H9 (cell line): Measurements from ENCODE around the gene TCTN2. TPM values are rescaled to one million over a fixed set of nuclear protein-coding genes. Genes with fewer than 3 reads are reported as not detected.

Experiments
- DNase-seq: peaks from one replicate; pipeline ENCODE4 v3.0.0-alpha.2; 2017
- H2AFZ ChIP-seq: one replicate; pipeline ENCODE4 v1.6.1; 2013; ENCODE audit warnings: mild to moderate bottlenecking, low read length, control low read depth, moderate library complexity
- H2AK5ac ChIP-seq: 2 replicates; pipeline ENCODE4 v1.6.1; 2013; ENCODE audit warnings: low read length, control low read depth, mixed read lengths; ENCODE audit not compliant: insufficient read length
- H2BK120ac ChIP-seq: one replicate; pipeline ENCODE4 v1.6.1; 2013; ENCODE audit warnings: low read depth, mild to moderate bottlenecking, low read length, control low read depth, inconsistent platforms; ENCODE audit not compliant: poor library complexity, severe bottlenecking
- H2BK12ac ChIP-seq: 2 replicates; pipeline ENCODE4 v1.6.1; 2013; ENCODE audit warnings: low read length, control low read depth, mixed read lengths, low read depth; ENCODE audit not compliant: insufficient read length
- H2BK15ac ChIP-seq: 2 replicates; pipeline ENCODE4 v1.6.1; 2013; ENCODE audit warnings: low read depth, low read length, control low read depth
- H2BK20ac ChIP-seq: one replicate; pipeline ENCODE4 v1.6.1; 2013; ENCODE audit warnings: low read depth, mild to moderate bottlenecking, low read length, control low read depth, inconsistent platforms; ENCODE audit not compliant: poor library complexity, severe bottlenecking
- H2BK5ac ChIP-seq: 2 replicates; pipeline ENCODE4 v1.6.1; 2013; ENCODE audit warnings: low read length, control low read depth, mixed read lengths; ENCODE audit not compliant: insufficient read length
- H3K14ac ChIP-seq: 2 replicates; pipeline ENCODE4 v1.6.1; 2013; ENCODE audit warnings: low read length, control low read depth; ENCODE audit not compliant: insufficient read depth
- H3K18ac ChIP-seq: 2 replicates; pipeline ENCODE4 v1.6.1; 2013; ENCODE audit warnings: low read depth, mild to moderate bottlenecking, mixed read lengths, low read length, control low read depth; ENCODE audit not compliant: insufficient read length
- H3K23ac ChIP-seq: 2 replicates; pipeline ENCODE4 v1.6.1; 2013; ENCODE audit warnings: low read length, control low read depth, mixed read lengths, low read depth; ENCODE audit not compliant: insufficient read length
- H3K23me2 ChIP-seq: 2 replicates; pipeline ENCODE4 v1.6.1; 2013; ENCODE audit warnings: low read depth, mild to moderate bottlenecking, mixed read lengths, low read length, control low read depth; ENCODE audit not compliant: insufficient read length, poor library complexity, severe bottlenecking
- H3K27ac ChIP-seq: 2 replicates; pipeline ENCODE4 v1.5.1; 2013; ENCODE audit warnings: low read length, control low read depth, mixed read lengths, low read depth; ENCODE audit not compliant: insufficient read length
- H3K27me3 ChIP-seq: 2 replicates; pipeline ENCODE4 v1.6.1; 2013; ENCODE audit warnings: low read length, control low read depth, inconsistent platforms; ENCODE audit not compliant: insufficient read depth
- H3K4ac ChIP-seq: 2 replicates; pipeline ENCODE4 v1.6.1; 2013; ENCODE audit warnings: low read depth, mild to moderate bottlenecking, control low read depth, inconsistent platforms, low read length, moderate library complexity
- H3K4me1 ChIP-seq: 2 replicates; pipeline ENCODE4 v1.6.1; 2013; ENCODE audit warnings: low read length, control low read depth, inconsistent platforms; ENCODE audit not compliant: insufficient read depth
- H3K4me2 ChIP-seq: 2 replicates; pipeline ENCODE4 v1.6.1; 2013; ENCODE audit warnings: low read length, control low read depth, mixed read lengths; ENCODE audit not compliant: insufficient read length, insufficient read depth
- H3K56ac ChIP-seq: 2 replicates; pipeline ENCODE4 v1.6.1; 2013; ENCODE audit warnings: low read depth, mild to moderate bottlenecking, mixed read lengths, low read length, control low read depth; ENCODE audit not compliant: insufficient read length
- H3K79me1 ChIP-seq: 2 replicates; pipeline ENCODE4 v1.6.1; 2013; ENCODE audit warnings: low read depth, mild to moderate bottlenecking, moderate library complexity, low read length, control low read depth, inconsistent platforms; ENCODE audit not compliant: insufficient read depth, poor library complexity, severe bottlenecking
- H3K79me2 ChIP-seq: 2 replicates; pipeline ENCODE4 v1.6.1; 2013; ENCODE audit warnings: low read length, control low read depth, inconsistent platforms; ENCODE audit not compliant: insufficient read depth
- H3K9ac ChIP-seq: 2 replicates; pipeline ENCODE4 v1.6.1; 2013; ENCODE audit warnings: low read length, control low read depth, mixed read lengths; ENCODE audit not compliant: insufficient read length; ENCODE audit errors: extremely low read depth
- H3K9me3 ChIP-seq: one replicate; pipeline ENCODE4 v1.6.1; 2013; ENCODE audit warnings: low read depth, low read length, inconsistent platforms; ENCODE audit not compliant: control insufficient read depth
- H3T11ph ChIP-seq: one replicate; pipeline ENCODE4 v1.6.1; 2013; ENCODE audit warnings: mild to moderate bottlenecking, low read length, control low read depth, inconsistent platforms
- H4K20me1 ChIP-seq: one replicate; pipeline ENCODE4 v1.6.1; 2013; ENCODE audit not compliant: control insufficient read depth, insufficient read length, insufficient read depth
- H4K5ac ChIP-seq: 2 replicates; pipeline ENCODE4 v1.6.1; 2013; ENCODE audit warnings: low read depth, mild to moderate bottlenecking, mixed read lengths, low read length, control low read depth; ENCODE audit not compliant: insufficient read length
- H4K8ac ChIP-seq: replicated peaks from 2 replicates; pipeline ENCODE4 v1.6.1; 2013; ENCODE audit warnings: low read length, control low read depth, mixed read lengths, low read depth; ENCODE audit not compliant: insufficient read length
- H4K91ac ChIP-seq: 2 replicates; pipeline ENCODE4 v1.6.1; 2013; ENCODE audit warnings: low read depth, mild to moderate bottlenecking, moderate library complexity, mixed read lengths, low read length, control low read depth; ENCODE audit not compliant: insufficient read length
- H3K27ac Mint-ChIP-seq, 3 experiments: 2 replicates in 2 of 3; 3 replicates in 1 of 3; pipeline ENCODE4 v1.8.0; 2020 to 2021; ENCODE audit warnings: mixed read lengths in 3 of 3, mild to moderate bottlenecking in 1 of 3, moderate library complexity in 1 of 3
- H3K27me3 Mint-ChIP-seq: 2 replicates; pipeline ENCODE4 v1.8.0; 2021; ENCODE audit warnings: low read depth, mild to moderate bottlenecking, moderate library complexity, mixed read lengths
- H3K36me3 Mint-ChIP-seq, 3 experiments: 2 replicates in 2 of 3; 3 replicates in 1 of 3; pipeline ENCODE4 v1.8.0; 2020 to 2021; ENCODE audit warnings: low read depth in 3 of 3, mixed read lengths in 3 of 3; ENCODE audit not compliant: insufficient read depth in 1 of 3
- H3K4me1 Mint-ChIP-seq, 2 experiments: 2 replicates each; pipeline ENCODE4 v1.8.0; 2020; ENCODE audit warnings: mixed read lengths in 2 of 2
- H3K4me3 Mint-ChIP-seq, 2 experiments: 2 replicates in 1 of 2; 3 replicates in 1 of 2; pipeline ENCODE4 v1.8.0; 2020 to 2021; ENCODE audit warnings: mild to moderate bottlenecking in 2 of 2, mixed read lengths in 2 of 2, moderate library complexity in 1 of 2
- H3K9me3 Mint-ChIP-seq, 2 experiments: 2 replicates in 1 of 2; 3 replicates in 1 of 2; pipeline ENCODE4 v1.8.0; 2020; ENCODE audit warnings: mild to moderate bottlenecking in 2 of 2, mixed read lengths in 2 of 2, moderate library complexity in 1 of 2
- CTCF ChIP-seq: fragments of 200-600 bp; sonication (generic); conservative IDR thresholded peaks from 3 replicates; pipeline ENCODE4 v1.8.0; 2021; ENCODE audit warnings: antibody characterized with exemption, mild to moderate bottlenecking
- WGBS: extraction: QIAGEN DNeasy Blood & Tissue Kit; methylation state at CpG from one replicate; pipeline ENCODE4 v1.1.7; 2013; ENCODE audit warnings: missing lambda C conversion rate, low lambda C conversion rate, mixed read lengths; ENCODE audit not compliant: insufficient read length; ENCODE audit errors: extremely low coverage; 5-methylcytosine and 5-hydroxymethylcytosine counted together
- total RNA-seq: library from RNA; stranded (reverse); gene quantifications from 2 replicates; pipeline ENCODE4 v1.2.1, GENCODE V29; 2021

TCTN2 gene
- total RNA-seq, 1 experiment from 2014 or later = 7.4 TPM

- Histone ChIP-seq H2BK20ac (no peak overlapping the region), H3K27me3 (no peaks in the 10 kb centered on the region), H2AFZ (no peak overlapping the region), H3K4me2 (no peak overlapping the region), H2BK12ac (no peak overlapping the region), H3T11ph (no peak overlapping the region), H3K18ac (no peak overlapping the region), H3K23me2 (no peaks in the 10 kb centered on the region), H4K20me1 (no peaks in the 10 kb centered on the region), H4K8ac (no peak overlapping the region), H3K4ac (no peak overlapping the region), H2BK120ac (no peak overlapping the region), H3K79me2 (no peaks in the 10 kb centered on the region), H2BK15ac (no peak overlapping the region), H2BK5ac (no peak overlapping the region), H2AK5ac (no peak overlapping the region), H3K27ac (no peak overlapping the region), H3K56ac (no peak overlapping the region), H3K9me3 (no peaks in the 10 kb centered on the region), H3K9ac (no peak overlapping the region), H3K23ac (no peak overlapping the region), H3K4me1 (no peaks in the 10 kb centered on the region), H4K5ac (no peak overlapping the region), H3K79me1 (no peaks in the 10 kb centered on the region), H3K14ac (no peak overlapping the region), H4K91ac (no peak overlapping the region)
- no peak for DNase-seq
- Mint-ChIP-seq H3K4me3 (no peak overlapping the region), H3K27ac (no peak overlapping the region), H3K9me3 (no peaks in the 10 kb centered on the region), H3K4me1 (no peaks in the 10 kb centered on the region), H3K36me3 (peaks cover 24 to 84% (median 64%) of the 10 kb centered on the region in 3 experiments; a peak in 6 of 7 replicates), H3K27me3 (no peaks in the 10 kb centered on the region)
- TF ChIP-seq CTCF = no peak
- no CpG with 5 or more reads among the region's 5 CpGs for WGBS
These were observed 52.9 kb downstream of the TCTN2 start for GRCh38 chr12:123723765-123724164.
